KMS-11 (cell line): ENCODE results near the gene ANO5.
A peak's percentile ranks its signal among the peaks of the same experiment; 100 is the strongest.

ENCODE experiments used
- H2AFZ ChIP-seq: fragments of 200-600 bp; sonication (generic); 2 replicates; pipeline ENCODE4 v1.6.1; 2016; ENCODE audit warnings: antibody characterized with exemption, mixed run types, low read depth
- H3K27ac ChIP-seq: fragments of 200-600 bp; sonication (generic); 2 replicates; pipeline ENCODE4 v1.6.1; 2016; ENCODE audit warnings: mild to moderate bottlenecking, mixed run types
- H3K27me3 ChIP-seq: fragments of 200-600 bp; sonication (generic); 2 replicates; pipeline ENCODE4 v1.6.1; 2017; ENCODE audit warnings: mild to moderate bottlenecking, low read depth, mixed run types, moderate library complexity; ENCODE audit not compliant: insufficient read depth
- H3K36me3 ChIP-seq: fragments of 200-600 bp; sonication (generic); 2 replicates; pipeline ENCODE4 v1.6.1; 2017; ENCODE audit warnings: mild to moderate bottlenecking, mixed run types; ENCODE audit not compliant: insufficient read depth
- H3K4me1 ChIP-seq: fragments of 200-600 bp; sonication (generic); 2 replicates; pipeline ENCODE4 v1.6.1; 2016; ENCODE audit warnings: mild to moderate bottlenecking, low read depth, mixed run types; ENCODE audit not compliant: poor library complexity, severe bottlenecking
- H3K4me2 ChIP-seq: fragments of 200-600 bp; sonication (generic); 2 replicates; pipeline ENCODE4 v1.7.0; 2016; ENCODE audit warnings: mild to moderate bottlenecking, mixed run types
- H3K4me3 ChIP-seq: fragments of 200-600 bp; sonication (generic); IDR thresholded peaks from 2 replicates; pipeline ENCODE4 v1.6.1; 2017; ENCODE audit warnings: low read depth, low read length, mixed read lengths; ENCODE audit not compliant: insufficient read depth
- H3K79me2 ChIP-seq: fragments of 200-600 bp; sonication (generic); 2 replicates; pipeline ENCODE4 v1.6.1; 2016; ENCODE audit warnings: low read depth, mixed run types; ENCODE audit not compliant: insufficient read depth
- H3K9ac ChIP-seq: fragments of 200-600 bp; sonication (generic); 2 replicates; pipeline ENCODE4 v1.6.1; 2016; ENCODE audit warnings: mild to moderate bottlenecking, mixed run types
- H4K20me1 ChIP-seq: fragments of 200-600 bp; sonication (generic); 2 replicates; pipeline ENCODE4 v1.6.1; 2016; ENCODE audit warnings: mild to moderate bottlenecking, mixed run types; ENCODE audit not compliant: insufficient read depth
- TF ChIP-seq, protein P1 (sequence below): fragments of 200-600 bp; sonication (generic); conservative IDR thresholded peaks from 2 replicates; pipeline ENCODE4 v1.6.1; 2017; ENCODE audit warnings: low read depth, mild to moderate bottlenecking, antibody characterized with exemption, low read length, moderate library complexity, mixed read lengths

Gene ANO5

DNA sequence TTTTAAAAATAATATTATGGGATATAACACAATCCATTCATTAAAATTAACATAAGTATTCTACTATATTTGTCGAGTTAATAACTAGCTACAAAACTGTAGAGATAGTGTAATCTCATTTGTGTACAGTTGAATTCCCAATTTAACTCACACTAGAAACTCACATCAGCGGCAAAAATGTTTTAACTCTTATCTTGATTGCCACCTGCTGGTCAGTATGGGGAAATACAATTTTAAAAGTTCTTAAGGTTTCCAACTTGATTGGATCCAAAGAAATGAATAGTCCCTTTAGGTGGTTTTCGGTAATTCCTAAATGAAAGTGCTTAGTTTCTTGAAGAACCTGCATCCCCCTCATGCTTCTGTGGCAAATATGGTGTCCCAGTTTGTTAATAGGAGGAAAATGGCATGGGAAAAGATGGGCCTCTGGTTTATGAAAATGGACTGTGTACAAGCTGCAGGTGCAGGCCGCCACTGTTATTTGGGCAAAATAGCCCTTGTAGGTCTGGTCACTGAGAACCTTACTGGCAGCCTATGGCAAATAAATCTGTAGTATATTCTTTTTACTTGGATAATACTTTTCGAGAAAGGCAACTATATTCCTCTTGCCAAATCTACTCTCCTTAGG lies 111.6 kb downstream of the ANO5 start:
- no peak overlapping the region for H2AFZ ChIP-seq
- no peaks in the 10 kb centered on the region for H3K27me3 ChIP-seq

DNA sequence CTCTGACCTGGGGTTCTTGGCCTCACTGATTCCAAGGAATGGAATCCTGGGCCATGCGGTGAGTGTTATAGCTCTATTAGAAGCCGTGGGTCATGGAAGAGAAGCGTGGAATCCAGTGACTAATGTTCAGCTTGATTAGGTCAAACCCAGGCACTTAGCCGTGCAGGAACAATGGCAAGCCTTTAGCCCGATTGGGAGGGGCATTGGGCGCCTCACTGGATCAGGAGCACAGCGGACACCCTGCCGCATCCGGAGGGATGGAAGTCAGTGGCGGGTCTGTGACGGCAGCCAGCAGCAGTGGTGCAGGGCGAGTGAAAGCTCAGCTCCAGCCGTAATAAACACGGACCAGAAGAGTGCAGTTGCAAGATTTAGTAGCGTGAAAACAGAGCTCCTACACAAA lies 124.8 kb downstream of the ANO5 start:
- Histone ChIP-seq H3K79me2 (no peaks in the 10 kb centered on the region), H4K20me1 (no peaks in the 10 kb centered on the region), H3K36me3 (no peaks in the 10 kb centered on the region), H3K4me1 (peaks cover 17% of the 10 kb centered on the region), H2AFZ (no peak overlapping the region), H3K27ac (no peak overlapping the region), H3K27me3 (no peaks in the 10 kb centered on the region), H3K4me3 (no peak overlapping the region), H3K9ac (no peak overlapping the region), H3K4me2 (no peak overlapping the region)
- TF ChIP-seq, protein P1, sequence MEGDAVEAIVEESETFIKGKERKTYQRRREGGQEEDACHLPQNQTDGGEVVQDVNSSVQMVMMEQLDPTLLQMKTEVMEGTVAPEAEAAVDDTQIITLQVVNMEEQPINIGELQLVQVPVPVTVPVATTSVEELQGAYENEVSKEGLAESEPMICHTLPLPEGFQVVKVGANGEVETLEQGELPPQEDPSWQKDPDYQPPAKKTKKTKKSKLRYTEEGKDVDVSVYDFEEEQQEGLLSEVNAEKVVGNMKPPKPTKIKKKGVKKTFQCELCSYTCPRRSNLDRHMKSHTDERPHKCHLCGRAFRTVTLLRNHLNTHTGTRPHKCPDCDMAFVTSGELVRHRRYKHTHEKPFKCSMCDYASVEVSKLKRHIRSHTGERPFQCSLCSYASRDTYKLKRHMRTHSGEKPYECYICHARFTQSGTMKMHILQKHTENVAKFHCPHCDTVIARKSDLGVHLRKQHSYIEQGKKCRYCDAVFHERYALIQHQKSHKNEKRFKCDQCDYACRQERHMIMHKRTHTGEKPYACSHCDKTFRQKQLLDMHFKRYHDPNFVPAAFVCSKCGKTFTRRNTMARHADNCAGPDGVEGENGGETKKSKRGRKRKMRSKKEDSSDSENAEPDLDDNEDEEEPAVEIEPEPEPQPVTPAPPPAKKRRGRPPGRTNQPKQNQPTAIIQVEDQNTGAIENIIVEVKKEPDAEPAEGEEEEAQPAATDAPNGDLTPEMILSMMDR = no peak

More for the DNA sequence above, 111.6 kb downstream of the ANO5 start:
- H3K4me2 ChIP-seq = no peak overlapping the region
- H3K4me1 ChIP-seq = no peaks in the 10 kb centered on the region
- no peaks in the 10 kb centered on the region for H3K79me2 ChIP-seq
- H4K20me1 ChIP-seq = no peaks in the 10 kb centered on the region
- H3K4me3 ChIP-seq = no peak overlapping the region
- H3K27ac ChIP-seq = no peak overlapping the region
- TF ChIP-seq, protein P1 = peak; percentile 80
- no peak overlapping the region for H3K9ac ChIP-seq
- H3K36me3 ChIP-seq = no peaks in the 10 kb centered on the region

DNA sequence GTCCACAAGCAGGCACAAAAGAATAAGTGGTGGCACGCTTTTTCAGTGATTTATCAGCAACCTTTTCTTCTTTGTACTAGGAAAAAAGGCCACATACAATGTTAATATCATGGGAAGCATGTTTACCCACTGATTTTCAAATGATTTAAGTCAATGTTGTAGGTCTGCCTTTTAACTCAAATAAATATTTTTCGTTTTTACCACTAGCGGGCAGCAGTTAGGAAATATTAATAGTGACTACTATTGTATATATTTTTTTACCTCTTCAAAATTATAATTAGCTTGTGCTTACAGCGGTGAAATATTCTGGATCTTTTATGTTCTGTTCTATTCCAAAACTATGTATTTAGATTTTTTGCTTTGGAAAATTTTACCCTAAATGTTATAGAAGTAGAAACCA lies 138.9 kb downstream of the ANO5 start:
- no peaks in the 10 kb centered on the region for H3K79me2 ChIP-seq
- no peak overlapping the region for H3K27ac ChIP-seq
- no peak overlapping the region for H3K9ac ChIP-seq
- H3K4me1 ChIP-seq = no peaks in the 10 kb centered on the region
- TF ChIP-seq, protein P1 = peak; percentile 49
- no peaks in the 10 kb centered on the region for H4K20me1 ChIP-seq
- H3K27me3 ChIP-seq = no peaks in the 10 kb centered on the region
- no peaks in the 10 kb centered on the region for H3K36me3 ChIP-seq
- H3K4me2 ChIP-seq = no peak overlapping the region
- no peak overlapping the region for H2AFZ ChIP-seq
- H3K4me3 ChIP-seq = no peak overlapping the region
